ENCODE measurements around the gene FAF2. TPM values are rescaled to one million over a fixed set of nuclear protein-coding genes. Genes with fewer than 3 reads are reported as not detected.
A peak's percentile ranks its signal among the peaks of the same experiment; 100 is the strongest.

FAF2 gene
- total and polyA plus RNA-seq, 10 donors: 7.6 to 41.3 (median 31.8) TPM

- DNase-seq: peak; percentile 92
- peak overlapping the region; percentile 72 to 100 (median 94) for H3K27ac ChIP-seq
- TF ChIP-seq POLR2A (IDR thresholded peaks at IDR 0.05) (no peak), POLR2AphosphoS5 (IDR thresholded peaks at IDR 0.05) (peak in 2 of 3 donors; percentile 18 to 63)
- whole genome bisulfite sequencing, 5 donors: 15 to 53% (median 21%) methylated on average over 11 to 16 of the region's 16 CpGs
- intact Hi-C loops (cut with DNase I; ENCODE audit: low total_unique reads): no loop called here
- H3K36me3 ChIP-seq: no peaks in the 10 kb centered on the region
- H3K27me3 ChIP-seq (replicated peaks in 1 of 7): no peaks in the 10 kb centered on the region
- H3K4me3 ChIP-seq: peak overlapping the region; percentile 64 to 93 (median 76)
- H3K9me3 ChIP-seq: no peaks in the 10 kb centered on the region
- H3K4me1 ChIP-seq: peaks cover 31 to 85% (median 62%) of the 10 kb centered on the region in 6 donors
These were observed 94.0 kb downstream of the FAF2 start for GRCh38 chr5:176542135-176542595.

- H3K27ac ChIP-seq: peak overlapping the region; percentile 72 to 100 (median 94)
- peak overlapping the region; percentile 64 to 93 (median 76) for H3K4me3 ChIP-seq
- intact Hi-C loops (cut with DNase I; ENCODE audit: low total_unique reads): no loop called here
- H3K4me1 ChIP-seq: peaks cover 31 to 91% (median 62%) of the 10 kb centered on the region in 6 donors
- no peaks in the 10 kb centered on the region for H3K9me3 ChIP-seq
- H3K27me3 ChIP-seq (replicated peaks in 1 of 7): no peaks in the 10 kb centered on the region
- 0 to 1% (median 1%) methylated on average over 29 to 110 of the region's 110 CpGs for WGBS, 5 donors
- peak; percentile 92 for DNase-seq
- H3K36me3 ChIP-seq: no peaks in the 10 kb centered on the region
- TF ChIP-seq POLR2AphosphoS5 (IDR thresholded peaks at IDR 0.05): peak; percentile 1 to 53 (median 50)
- TF ChIP-seq POLR2A (IDR thresholded peaks at IDR 0.05): no peak
- TF ChIP-seq CTCF (IDR thresholded peaks at IDR 0.05 in 8 of 11, conservative IDR thresholded peaks at IDR 0.05 in 3 of 11): peak in 4 of 11 experiments; percentile 4 to 46 (median 18)
These were observed 94.6 kb downstream of the FAF2 start for GRCh38 chr5:176542596-176543427.

- Histone ChIP-seq H3K27ac (peak overlapping the region; percentile 77 to 100 (median 94)), H3K4me3 (peak overlapping the region; percentile 51 to 93 (median 70)), H3K9me3 (no peaks in the 10 kb centered on the region), H3K36me3 (no peaks in the 10 kb centered on the region), H3K4me1 (peaks cover 25 to 92% (median 55%) of the 10 kb centered on the region in 6 donors), H3K27me3 (replicated peaks in 1 of 7) (no peaks in the 10 kb centered on the region)
- TF ChIP-seq POLR2A (IDR thresholded peaks at IDR 0.05) (no peak), CTCF (IDR thresholded peaks at IDR 0.05 in 8 of 11, conservative IDR thresholded peaks at IDR 0.05 in 3 of 11) (peak in 2 of 11 experiments; percentile 6 to 12), POLR2AphosphoS5 (IDR thresholded peaks at IDR 0.05) (peak; percentile 80 to 85 (median 82))
- peak; percentile 95 for DNase-seq
- intact Hi-C loops (cut with DNase I; ENCODE audit: low total_unique reads): no loop called here
- WGBS, 5 donors: 0 to 1% (median 1%) methylated on average over 43 to 63 of the region's 63 CpGs
These were observed 95.4 kb downstream of the FAF2 start for GRCh38 chr5:176543428-176544182.

- WGBS, 5 donors: 93 to 98% (median 96%) methylated on average over 6 of the region's 6 CpGs
- intact Hi-C loops (cut with DNase I; ENCODE audit: low total_unique reads): no loop called here
- TF ChIP-seq POLR2AphosphoS5 (IDR thresholded peaks at IDR 0.05): no peak
- TF ChIP-seq CTCF (IDR thresholded peaks at IDR 0.05 in 8 of 11, conservative IDR thresholded peaks at IDR 0.05 in 3 of 11): no peak
- TF ChIP-seq POLR2A (IDR thresholded peaks at IDR 0.05): no peak
These were observed 97.2 kb downstream of the FAF2 start for GRCh38 chr5:176545388-176545736.

More at GRCh38 chr5:176545388-176545736, 97.2 kb downstream of the FAF2 start:
- Histone ChIP-seq H3K4me1 (peaks cover 25 to 92% (median 43%) of the 10 kb centered on the region in 6 donors), H3K27me3 (replicated peaks in 1 of 7) (no peaks in the 10 kb centered on the region), H3K9me3 (no peaks in the 10 kb centered on the region), H3K4me3 (no peak overlapping the region), H3K27ac (peak overlapping the region in 2 of 8 donors; percentile 14 to 16), H3K36me3 (no peaks in the 10 kb centered on the region)
- no peak for DNase-seq
